Hepatocyte (in vitro differentiated cells): ENCODE data around the gene CREB5. TPM values are rescaled to one million over a fixed set of nuclear protein-coding genes. Genes with fewer than 3 reads are reported as not detected.

Source experiments
- DNase-seq: peaks from one replicate; pipeline ENCODE4 v3.0.0-alpha.2; 2016; ENCODE audit warnings: low spot score
- H2AFZ ChIP-seq: fragments of 200-600 bp; sonication (generic); 2 replicates; pipeline ENCODE4 v1.6.0; 2016; ENCODE audit warnings: antibody characterized with exemption, mild to moderate bottlenecking
- H3K27ac ChIP-seq: fragments of 200-600 bp; sonication (generic); 2 replicates; pipeline ENCODE4 v1.5.1; 2016; ENCODE audit warnings: mild to moderate bottlenecking
- H3K27me3 ChIP-seq: fragments of 200-600 bp; sonication (generic); 2 replicates; pipeline ENCODE4 v1.6.1; 2016
- H3K36me3 ChIP-seq: fragments of 200-600 bp; sonication (generic); replicated peaks from 2 replicates; pipeline ENCODE4 v1.5.1; 2016; ENCODE audit warnings: low read depth; ENCODE audit not compliant: insufficient read depth
- H3K4me1 ChIP-seq: fragments of 200-600 bp; sonication (generic); 2 replicates; pipeline ENCODE4 v1.5.1; 2016; ENCODE audit warnings: mild to moderate bottlenecking, moderate library complexity; ENCODE audit not compliant: insufficient read depth
- H3K4me2 ChIP-seq: fragments of 200-600 bp; sonication (generic); 2 replicates; pipeline ENCODE4 v1.6.0; 2016
- H3K4me3 ChIP-seq: fragments of 200-600 bp; sonication (generic); 2 replicates; pipeline ENCODE4 v1.5.1; 2016; ENCODE audit warnings: mild to moderate bottlenecking
- H3K79me2 ChIP-seq: fragments of 200-600 bp; sonication (generic); 2 replicates; pipeline ENCODE4 v1.6.0; 2017; ENCODE audit warnings: mild to moderate bottlenecking
- H3K9me2 ChIP-seq: fragments of 200-600 bp; sonication (generic); replicated peaks from 2 replicates; pipeline ENCODE4 v1.6.0; 2017; ENCODE audit warnings: mild to moderate bottlenecking; ENCODE audit not compliant: insufficient read depth
- H3K9me3 ChIP-seq: fragments of 200-600 bp; sonication (generic); 2 replicates; pipeline ENCODE4 v1.5.1; 2016; ENCODE audit warnings: low read depth, mild to moderate bottlenecking
- H4K20me1 ChIP-seq: fragments of 200-600 bp; sonication (generic); 2 replicates; pipeline ENCODE4 v1.6.0; 2016; ENCODE audit warnings: mild to moderate bottlenecking; ENCODE audit not compliant: insufficient read depth, poor library complexity, severe bottlenecking
- EZH2 ChIP-seq: fragments of 200-600 bp; sonication (generic); IDR thresholded peaks from 2 replicates; pipeline ENCODE4 v1.6.1; 2016; ENCODE audit warnings: antibody characterized with exemption, mild to moderate bottlenecking, borderline replicate concordance
- EZH2phosphoT487 ChIP-seq: fragments of 200-600 bp; sonication (generic); IDR thresholded peaks from one replicate; pipeline ENCODE4 v1.6.1; 2018; ENCODE audit warnings: antibody characterized with exemption, mild to moderate bottlenecking, low read depth, moderate library complexity; ENCODE audit not compliant: unreplicated experiment, severe bottlenecking
- WGBS: methylation state at CpG from one replicate; pipeline ENCODE4 v1.1.6; 2016; ENCODE audit warnings: low lambda C conversion rate; ENCODE audit errors: missing lambda C conversion rate; 5-methylcytosine and 5-hydroxymethylcytosine counted together
- polyA plus RNA-seq: library from polyadenylated mRNA; unstranded; fragments of >200 nt; fragmentation: Nextera tagmentation; extraction: Ambion mirVana; gene quantifications from 2 replicates; pipeline ENCODE4 v1.2.1, GENCODE V29; 2016
- total RNA-seq: library from RNA; depleted of rRNA; stranded (reverse); fragments of >200 nt; gene quantifications from 2 replicates; pipeline ENCODE4 v1.2.3, GENCODE V29; 2014
- TF ChIP-seq, protein P1 (sequence below): fragments of 200-600 bp; sonication (generic); IDR thresholded peaks from 2 replicates; pipeline ENCODE4 v1.5.1; 2016; ENCODE audit warnings: antibody characterized with exemption, mild to moderate bottlenecking; ENCODE audit not compliant: poor library complexity

The CREB5 gene
- total and polyA plus RNA-seq, 2 experiments from 2014 or later = 14.0 to 27.9 TPM

DNA sequence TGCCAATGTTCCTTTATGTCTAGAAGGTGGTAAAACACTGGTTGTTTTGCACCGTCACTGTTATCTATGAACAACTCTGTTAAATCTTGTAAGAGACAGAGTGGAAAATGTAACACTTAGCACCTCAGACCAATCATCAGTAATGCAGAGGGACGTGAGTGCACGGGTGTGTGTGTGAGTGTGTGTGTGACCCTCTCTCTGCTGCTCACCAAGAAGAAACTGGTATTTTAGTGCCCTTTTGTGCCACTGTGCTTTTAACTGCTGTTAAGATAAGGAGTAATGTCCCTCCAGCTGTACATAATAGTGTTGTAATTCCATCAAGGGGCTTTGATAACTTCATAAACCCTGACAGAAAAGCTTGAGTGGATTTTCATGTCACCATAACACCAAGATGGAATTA, 130.1 kb downstream of the CREB5 start:
- Histone ChIP-seq H3K4me1 (peaks cover 16% of the 10 kb centered on the region), H4K20me1 (no peaks in the 10 kb centered on the region), H3K27me3 (no peaks in the 10 kb centered on the region), H2AFZ (no peak overlapping the region), H3K36me3 (no peaks in the 10 kb centered on the region), H3K9me3 (no peaks in the 10 kb centered on the region), H3K79me2 (no peaks in the 10 kb centered on the region), H3K4me2 (peak overlapping the region; percentile 41), H3K4me3 (no peak overlapping the region), H3K9me2 (no peaks in the 10 kb centered on the region), H3K27ac (peak overlapping the region; percentile 44)
- TF ChIP-seq, protein P1, sequence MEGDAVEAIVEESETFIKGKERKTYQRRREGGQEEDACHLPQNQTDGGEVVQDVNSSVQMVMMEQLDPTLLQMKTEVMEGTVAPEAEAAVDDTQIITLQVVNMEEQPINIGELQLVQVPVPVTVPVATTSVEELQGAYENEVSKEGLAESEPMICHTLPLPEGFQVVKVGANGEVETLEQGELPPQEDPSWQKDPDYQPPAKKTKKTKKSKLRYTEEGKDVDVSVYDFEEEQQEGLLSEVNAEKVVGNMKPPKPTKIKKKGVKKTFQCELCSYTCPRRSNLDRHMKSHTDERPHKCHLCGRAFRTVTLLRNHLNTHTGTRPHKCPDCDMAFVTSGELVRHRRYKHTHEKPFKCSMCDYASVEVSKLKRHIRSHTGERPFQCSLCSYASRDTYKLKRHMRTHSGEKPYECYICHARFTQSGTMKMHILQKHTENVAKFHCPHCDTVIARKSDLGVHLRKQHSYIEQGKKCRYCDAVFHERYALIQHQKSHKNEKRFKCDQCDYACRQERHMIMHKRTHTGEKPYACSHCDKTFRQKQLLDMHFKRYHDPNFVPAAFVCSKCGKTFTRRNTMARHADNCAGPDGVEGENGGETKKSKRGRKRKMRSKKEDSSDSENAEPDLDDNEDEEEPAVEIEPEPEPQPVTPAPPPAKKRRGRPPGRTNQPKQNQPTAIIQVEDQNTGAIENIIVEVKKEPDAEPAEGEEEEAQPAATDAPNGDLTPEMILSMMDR = no peak
- TF ChIP-seq EZH2 = no peak
- no peak for TF ChIP-seq EZH2phosphoT487
- 33% methylated on average over 3 of the region's 3 CpGs for WGBS
- no peak for DNase-seq

DNA sequence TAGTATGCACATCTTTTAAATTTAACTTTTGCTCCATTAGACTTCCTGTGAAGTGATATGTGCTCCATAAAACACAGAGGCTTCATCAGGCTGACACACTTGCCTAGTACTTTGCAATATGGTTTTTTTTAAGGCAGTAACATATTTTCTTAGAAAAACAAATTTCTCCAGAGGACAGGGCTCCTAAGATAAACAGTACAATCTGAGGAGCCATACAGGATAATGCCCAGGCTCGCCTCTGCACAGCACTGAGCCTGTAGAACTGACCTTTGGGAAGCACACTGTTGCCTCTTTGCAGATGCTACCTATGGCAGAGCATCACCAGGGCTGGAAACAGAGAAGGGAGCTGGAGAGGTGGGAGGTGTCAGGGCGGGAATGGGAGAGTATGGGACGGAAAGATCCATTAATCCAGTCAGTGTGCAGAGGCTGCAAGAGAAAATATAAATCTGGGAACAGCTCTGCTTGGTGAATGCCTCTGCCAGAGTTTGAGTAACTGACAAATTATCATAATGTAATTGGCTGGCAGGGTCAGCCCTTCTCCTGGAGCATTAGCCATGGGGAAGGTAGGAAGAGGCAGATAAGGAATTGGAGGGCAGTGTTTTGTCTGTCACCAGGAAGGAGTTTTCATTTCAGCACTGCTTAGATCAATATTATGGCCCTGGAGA, 132.3 kb downstream of the CREB5 start:
- WGBS = 73% methylated on average over 3 of the region's 3 CpGs
- Histone ChIP-seq H3K36me3 (no peaks in the 10 kb centered on the region), H2AFZ (no peak overlapping the region), H3K9me3 (no peaks in the 10 kb centered on the region), H3K27me3 (no peaks in the 10 kb centered on the region), H3K27ac (no peak overlapping the region), H3K4me3 (no peak overlapping the region), H3K4me2 (no peak overlapping the region), H3K79me2 (no peaks in the 10 kb centered on the region), H3K4me1 (peaks cover 16% of the 10 kb centered on the region), H3K9me2 (no peaks in the 10 kb centered on the region), H4K20me1 (no peaks in the 10 kb centered on the region)
- TF ChIP-seq, protein P1 = no peak
- no peak for TF ChIP-seq EZH2
- TF ChIP-seq EZH2phosphoT487 = no peak
- no peak for DNase-seq

DNA sequence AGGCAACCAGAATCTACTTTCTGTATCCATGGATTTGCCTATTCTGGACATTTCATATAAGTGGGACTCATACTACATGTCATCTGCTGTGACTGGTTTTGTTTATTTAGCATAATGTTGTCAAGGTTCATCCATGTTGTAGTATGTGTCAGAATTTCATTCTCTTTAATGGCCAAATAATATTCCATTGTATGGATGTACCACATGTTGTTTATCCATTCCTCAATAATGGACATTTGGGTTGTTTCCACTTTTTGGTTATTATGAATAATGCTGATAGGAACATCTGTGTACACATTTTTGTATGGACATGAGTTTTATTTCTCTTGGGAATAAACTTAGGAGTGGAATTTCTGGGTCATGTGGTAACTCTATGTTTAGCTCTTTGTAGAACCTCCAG, 133.7 kb downstream of the CREB5 start:
- Histone ChIP-seq H2AFZ (no peak overlapping the region), H3K79me2 (no peaks in the 10 kb centered on the region), H3K4me2 (no peak overlapping the region), H3K9me3 (no peaks in the 10 kb centered on the region), H3K4me3 (no peak overlapping the region), H3K36me3 (no peaks in the 10 kb centered on the region), H3K27me3 (peaks cover 5% of the 10 kb centered on the region), H3K9me2 (no peaks in the 10 kb centered on the region), H3K27ac (no peak overlapping the region), H4K20me1 (no peaks in the 10 kb centered on the region), H3K4me1 (peaks cover 16% of the 10 kb centered on the region)
- DNase-seq = no peak
- TF ChIP-seq, protein P1 = no peak
- TF ChIP-seq EZH2 (no peak), EZH2phosphoT487 (no peak)
